Omental fat pad (tissue), 4 donors: ENCODE measurements around the gene GNB1. TPM values are rescaled to one million over a fixed set of nuclear protein-coding genes. Genes with fewer than 3 reads are reported as not detected.

Experiments
- ATAC-seq: fragments of 150-250 bp; one replicate; pipeline ENCODE4 v1.9.1; 2016; ENCODE audit warnings: mild to moderate bottlenecking, moderate library complexity; ENCODE audit not compliant: low FRiP score
- DNase-seq: peaks from one replicate; pipeline ENCODE4 v3.0.0-alpha.2; 2019; ENCODE audit warnings: low spot score
- CTCF ChIP-seq, 3 donors: fragments of 450-650 bp; IDR thresholded peaks; one replicate each; pipeline ENCODE4 v1.5.1; 2016 to 2017; ENCODE audit warnings: antibody characterized with exemption in 3 of 3, mild to moderate bottlenecking in 3 of 3, moderate library complexity in 2 of 3
- total RNA-seq, 4 donors: library from RNA; depleted of rRNA; stranded (reverse); fragments of >200 nt; gene quantifications; one replicate each; pipeline ENCODE4 v1.1.0, GENCODE V29; 2016

GNB1 gene
- total RNA-seq, 4 donors from 2014 or later, result 104 to 175 (median 152) TPM

- ATAC-seq, result no peak
- TF ChIP-seq CTCF (IDR thresholded peaks at IDR 0.05), result no peak
Observed at GRCh38 chr1:1784933-1785332, 106.0 kb downstream of the GNB1 start.

DNA sequence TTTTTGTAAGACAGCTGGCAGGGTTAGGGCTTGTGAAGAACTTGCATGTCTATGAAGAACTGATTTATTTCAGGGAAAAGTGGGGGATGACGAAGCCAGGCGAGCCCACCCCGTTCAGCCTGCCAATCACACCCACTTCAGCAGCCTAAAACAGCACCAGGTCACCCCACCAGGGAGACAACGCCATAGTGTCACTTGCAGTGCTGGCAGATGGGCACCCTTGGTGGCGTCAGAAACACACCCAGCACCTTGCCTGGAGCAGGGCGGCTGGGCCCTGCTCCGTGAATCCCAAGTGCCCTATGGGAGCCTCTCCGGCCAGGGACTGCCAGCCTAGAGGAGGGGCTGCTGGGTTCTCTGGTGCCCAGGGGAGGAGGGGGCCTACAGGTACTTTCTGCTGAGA lies 107.6 kb downstream of the GNB1 start:
- DNase-seq, result no peak
- no peak for ATAC-seq
- no peak for TF ChIP-seq CTCF (IDR thresholded peaks at IDR 0.05)

More at GRCh38 chr1:1784933-1785332, 106.0 kb downstream of the GNB1 start:
- no peak for DNase-seq

- DNase-seq, result no peak
- no peak for TF ChIP-seq CTCF (IDR thresholded peaks at IDR 0.05)
- no peak for ATAC-seq
Observed at GRCh38 chr1:1782399-1783221, 108.3 kb downstream of the GNB1 start.

DNA sequence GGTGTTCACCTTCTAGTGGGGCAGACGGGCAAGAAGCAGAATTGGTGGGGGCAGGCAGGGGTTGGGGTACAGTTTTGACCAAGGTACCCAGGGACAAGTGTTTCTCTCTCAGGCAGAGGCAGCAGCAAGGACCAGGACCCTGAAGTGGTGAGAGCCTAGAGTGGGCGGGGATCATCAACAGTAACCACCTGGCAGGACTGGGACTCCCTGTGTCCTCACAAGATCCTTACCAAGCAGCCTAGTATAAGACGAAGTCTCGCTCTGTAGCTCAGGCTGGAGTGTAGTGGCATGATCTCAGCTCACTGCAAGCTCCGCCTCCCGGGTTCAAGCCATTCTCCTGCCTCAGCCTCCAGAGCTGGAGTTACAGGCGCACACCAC lies 109.4 kb downstream of the GNB1 start:
- no peak for TF ChIP-seq CTCF (IDR thresholded peaks at IDR 0.05)
- ATAC-seq (no peak), DNase-seq (no peak)

DNA sequence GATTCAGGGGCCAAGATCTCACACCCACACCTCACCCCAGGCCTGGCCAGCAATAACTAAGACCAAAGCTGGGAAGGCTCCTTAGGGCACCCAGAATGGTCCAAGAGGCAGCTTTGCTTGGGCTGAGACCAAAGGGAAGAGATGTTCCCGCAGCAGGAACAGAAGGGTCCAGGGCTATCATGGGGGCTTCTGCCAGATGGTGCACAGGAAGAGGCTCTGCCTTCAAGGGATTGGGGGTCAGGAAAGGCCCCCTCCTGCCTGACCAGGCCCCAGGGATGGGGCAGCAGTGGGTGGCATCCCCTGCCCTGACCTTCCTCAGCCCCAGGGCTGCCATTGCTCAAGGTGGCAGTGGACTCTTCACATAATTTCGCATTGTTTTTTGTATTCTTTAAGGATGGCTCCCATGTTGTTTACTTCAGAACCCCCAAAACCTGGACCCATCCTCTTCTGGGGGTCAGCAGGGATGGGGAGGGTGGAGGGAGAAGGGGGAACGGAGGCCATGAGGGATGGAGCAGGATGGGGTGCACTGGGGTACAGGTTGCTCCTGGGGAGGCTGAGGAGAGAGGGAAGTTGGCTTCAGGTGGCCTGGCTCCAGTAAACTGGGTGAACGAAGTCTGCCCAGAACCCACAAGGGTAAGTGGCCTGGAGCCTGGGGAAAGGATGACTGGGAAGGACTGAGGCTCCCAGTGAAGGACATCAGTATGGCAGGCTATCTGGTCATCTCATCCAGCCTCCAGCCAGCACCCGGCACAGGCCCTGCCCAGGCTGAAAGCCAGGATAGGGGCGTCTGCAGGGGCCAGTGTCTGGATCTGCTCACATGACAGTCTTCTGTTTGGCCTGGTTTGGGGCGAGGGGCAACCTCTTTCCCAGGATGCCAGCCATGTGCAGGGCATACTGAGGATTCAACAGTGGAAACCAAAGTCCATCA lies 110.0 kb downstream of the GNB1 start:
- ATAC-seq (no peak), DNase-seq (no peak)
- no peak for TF ChIP-seq CTCF (IDR thresholded peaks at IDR 0.05)

- no peak for DNase-seq
- no peak for ATAC-seq
- TF ChIP-seq CTCF (IDR thresholded peaks at IDR 0.05), result no peak
Observed at GRCh38 chr1:1779691-1780597, 110.9 kb downstream of the GNB1 start.
